M059J (cell line): ENCODE results near the gene THAP9. TPM values are rescaled to one million over a fixed set of nuclear protein-coding genes. Genes with fewer than 3 reads are reported as not detected.
"Not testable (repeated sequence)": the region's sequence is repeated elsewhere in the genome, so short reads cannot be mapped to it uniquely, and the experiment has no call there.

ENCODE experiments used
- DNase-seq: peaks from one replicate; pipeline ENCODE4 v3.0.0-alpha.2; 2012; ENCODE audit warnings: low read depth
- total RNA-seq: library from RNA; depleted of rRNA; stranded (reverse); fragments of >200 nt; shearing (Covaris generic); gene quantifications from 2 replicates; pipeline ENCODE4 v1.2.3, GENCODE V29; 2014; rRNA removed

The THAP9 gene, protein sequence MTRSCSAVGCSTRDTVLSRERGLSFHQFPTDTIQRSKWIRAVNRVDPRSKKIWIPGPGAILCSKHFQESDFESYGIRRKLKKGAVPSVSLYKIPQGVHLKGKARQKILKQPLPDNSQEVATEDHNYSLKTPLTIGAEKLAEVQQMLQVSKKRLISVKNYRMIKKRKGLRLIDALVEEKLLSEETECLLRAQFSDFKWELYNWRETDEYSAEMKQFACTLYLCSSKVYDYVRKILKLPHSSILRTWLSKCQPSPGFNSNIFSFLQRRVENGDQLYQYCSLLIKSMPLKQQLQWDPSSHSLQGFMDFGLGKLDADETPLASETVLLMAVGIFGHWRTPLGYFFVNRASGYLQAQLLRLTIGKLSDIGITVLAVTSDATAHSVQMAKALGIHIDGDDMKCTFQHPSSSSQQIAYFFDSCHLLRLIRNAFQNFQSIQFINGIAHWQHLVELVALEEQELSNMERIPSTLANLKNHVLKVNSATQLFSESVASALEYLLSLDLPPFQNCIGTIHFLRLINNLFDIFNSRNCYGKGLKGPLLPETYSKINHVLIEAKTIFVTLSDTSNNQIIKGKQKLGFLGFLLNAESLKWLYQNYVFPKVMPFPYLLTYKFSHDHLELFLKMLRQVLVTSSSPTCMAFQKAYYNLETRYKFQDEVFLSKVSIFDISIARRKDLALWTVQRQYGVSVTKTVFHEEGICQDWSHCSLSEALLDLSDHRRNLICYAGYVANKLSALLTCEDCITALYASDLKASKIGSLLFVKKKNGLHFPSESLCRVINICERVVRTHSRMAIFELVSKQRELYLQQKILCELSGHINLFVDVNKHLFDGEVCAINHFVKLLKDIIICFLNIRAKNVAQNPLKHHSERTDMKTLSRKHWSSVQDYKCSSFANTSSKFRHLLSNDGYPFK
- 0.96 and 2.6 TPM in 2 replicates for total RNA-seq

DNA sequence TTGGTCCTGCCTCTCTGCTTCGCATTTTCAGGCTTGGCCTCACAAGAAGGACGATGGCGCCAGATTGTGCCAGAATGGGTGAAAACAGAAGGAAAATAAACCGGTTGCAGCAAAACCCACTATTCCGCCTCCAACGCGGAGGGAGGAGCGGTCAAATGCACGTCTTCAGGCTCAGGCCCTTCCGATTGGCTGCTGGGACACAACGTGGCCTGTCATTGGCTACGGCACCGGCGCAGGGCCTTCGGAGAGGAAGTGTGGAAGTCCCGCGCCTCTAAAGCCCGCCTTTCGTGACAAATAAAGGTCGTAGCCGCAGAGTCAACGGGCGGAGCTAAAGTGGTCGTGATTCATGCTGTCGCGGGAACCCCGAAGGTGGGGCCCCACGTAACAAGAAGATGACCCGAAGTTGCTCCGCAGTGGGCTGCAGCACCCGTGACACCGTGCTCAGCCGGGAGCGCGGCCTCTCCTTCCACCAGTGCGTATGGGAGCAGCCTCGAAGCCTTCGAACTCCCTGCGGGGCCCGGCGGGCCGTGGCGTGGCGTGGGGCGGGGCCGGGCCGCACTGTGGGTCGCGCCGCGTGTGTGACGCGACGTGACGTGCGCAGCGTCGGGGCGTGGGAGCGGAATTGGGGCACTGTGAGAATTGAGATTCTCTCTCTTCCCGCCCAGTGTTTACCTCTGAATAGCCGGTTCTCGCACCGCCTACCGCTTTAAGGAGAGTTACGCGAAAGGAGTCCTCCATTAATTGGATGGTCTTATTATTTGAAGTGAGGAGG lies at the start of gene THAP9:
Gene THAP9 (plus strand): TSS at position 325 of the 772 bp plus-strand sequence. CDS start 68 bp downstream, at position 393.
- peak; percentile 98 for DNase-seq

DNA sequence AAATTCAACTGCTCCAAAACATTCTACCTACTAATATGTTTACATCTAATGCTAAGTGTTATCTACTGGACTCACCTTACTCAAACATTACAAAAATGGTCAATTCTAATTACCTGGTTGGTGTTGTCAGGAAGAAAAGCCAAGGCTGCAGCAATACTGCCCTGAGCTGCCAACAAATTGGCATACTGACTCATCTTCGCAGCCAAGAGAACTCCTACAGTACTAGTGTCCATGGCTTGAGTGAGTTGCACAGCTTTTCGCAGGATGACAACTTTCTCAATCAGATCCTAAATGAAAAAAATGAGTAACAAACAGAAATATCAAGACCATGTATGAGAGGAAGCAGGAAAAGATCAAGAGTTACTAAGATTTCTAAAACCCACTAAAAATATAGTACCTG lies 49.2 kb upstream of the THAP9 start:
- DNase-seq, result no peak

GRCh38 chr4:82851885-82852750 lies 48.4 kb upstream of the THAP9 start:
- peak; percentile 42 for DNase-seq

DNA sequence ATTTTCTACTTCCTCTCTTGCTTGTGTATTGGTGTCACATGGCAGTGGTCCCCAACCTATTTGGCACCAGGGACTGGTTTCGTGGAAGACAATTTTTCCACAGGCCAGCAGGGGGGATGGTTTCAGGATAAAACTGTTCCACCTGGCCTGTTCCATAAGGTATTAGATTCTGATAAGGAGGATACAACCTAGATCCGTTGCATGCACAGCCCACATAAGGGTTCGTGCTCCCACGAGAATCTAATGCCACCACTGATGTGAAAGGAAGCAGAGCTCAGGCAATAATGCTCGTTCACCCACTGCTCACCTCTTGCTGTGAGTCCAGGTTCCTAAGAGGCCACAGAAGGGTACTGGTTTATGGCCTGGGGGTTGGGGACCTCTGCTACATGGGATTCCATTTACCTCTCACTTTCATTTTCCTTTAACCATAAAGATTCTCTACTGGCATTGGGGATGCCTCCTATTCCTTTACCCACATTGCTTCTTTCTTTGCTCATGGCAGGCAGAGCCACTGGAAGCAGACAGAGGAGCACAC lies 47.7 kb upstream of the THAP9 start:
- no peak for DNase-seq

DNA sequence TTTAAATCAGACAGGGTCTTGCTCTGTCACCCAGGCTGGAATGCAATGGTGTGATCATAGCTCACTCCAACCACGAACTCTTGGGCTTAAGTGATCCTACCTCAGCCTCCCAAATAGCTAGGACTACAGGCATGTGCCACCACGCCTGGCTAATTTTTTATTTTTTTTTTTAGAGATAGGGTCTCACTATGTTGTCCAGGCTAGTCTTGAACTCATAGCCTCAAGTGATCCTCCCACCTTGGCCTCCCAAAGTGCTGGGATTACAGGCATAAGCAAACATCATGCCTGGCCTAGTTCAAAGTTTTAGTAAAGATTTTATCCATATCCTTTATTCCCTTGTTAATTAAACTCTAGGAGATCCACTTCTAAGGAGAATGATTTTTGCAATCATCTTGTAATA lies 40.0 kb upstream of the THAP9 start:
- not testable (repeated sequence) for DNase-seq

DNA sequence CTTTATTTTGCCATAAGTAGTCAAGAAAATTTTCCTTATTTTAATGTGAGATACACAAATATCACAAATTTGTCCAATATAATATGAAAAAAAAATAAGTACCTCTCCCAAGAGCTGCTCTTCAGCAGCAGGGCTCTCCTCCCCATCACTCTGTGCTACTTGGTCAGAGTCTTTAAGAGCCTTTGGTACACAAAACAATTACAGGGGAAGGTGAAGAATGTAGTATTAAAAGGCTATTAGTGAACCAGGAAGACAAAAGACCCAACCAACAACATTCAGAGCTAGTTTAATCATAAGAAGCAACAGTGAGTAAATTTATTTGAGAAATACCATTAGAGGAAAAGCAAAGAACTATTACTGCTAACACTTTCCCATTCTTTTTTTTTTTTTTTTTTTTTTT lies 39.0 kb upstream of the THAP9 start:
- no peak for DNase-seq

GRCh38 chr4:82864336-82864979 lies 36.1 kb upstream of the THAP9 start:
- DNase-seq, result no peak

- DNase-seq, result peak; percentile 91
These were observed 34.9 kb upstream of the THAP9 start for GRCh38 chr4:82865592-82865991.

- peak; percentile 56 for DNase-seq
These were observed 34.5 kb upstream of the THAP9 start for GRCh38 chr4:82866033-82866432.

DNA sequence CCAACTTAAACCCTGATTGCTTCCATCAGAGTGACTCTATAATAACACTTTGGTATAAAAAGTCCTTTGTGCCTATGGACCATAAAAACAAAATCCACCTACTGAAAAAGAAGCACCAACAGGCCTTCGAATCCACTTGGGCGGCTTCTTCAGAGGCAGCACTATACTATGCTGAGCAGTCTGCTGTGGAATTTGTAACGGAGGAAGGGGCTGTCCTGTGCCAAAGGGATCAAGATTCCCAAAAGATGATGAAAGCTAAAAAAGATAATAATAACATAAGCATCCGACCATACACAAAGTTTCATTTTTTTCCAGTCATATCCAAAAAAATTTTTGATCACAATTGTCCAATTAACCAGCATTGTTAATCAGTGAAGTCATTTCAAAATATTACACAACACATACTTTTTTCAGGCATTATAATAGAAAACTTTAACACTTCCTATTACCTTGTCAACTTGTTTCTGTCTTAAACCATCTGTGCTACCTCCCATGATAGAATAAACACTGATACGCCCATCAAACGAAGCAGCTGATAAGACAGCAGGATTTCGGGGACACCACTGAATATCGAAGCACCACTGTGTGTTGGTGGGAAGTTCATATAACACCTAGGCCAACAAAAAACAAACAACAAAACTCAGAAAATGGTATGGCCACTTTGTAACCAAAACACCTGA lies 33.7 kb upstream of the THAP9 start:
- DNase-seq, result no peak

GRCh38 chr4:82868572-82868971 lies 32.0 kb upstream of the THAP9 start:
- no peak for DNase-seq

DNA sequence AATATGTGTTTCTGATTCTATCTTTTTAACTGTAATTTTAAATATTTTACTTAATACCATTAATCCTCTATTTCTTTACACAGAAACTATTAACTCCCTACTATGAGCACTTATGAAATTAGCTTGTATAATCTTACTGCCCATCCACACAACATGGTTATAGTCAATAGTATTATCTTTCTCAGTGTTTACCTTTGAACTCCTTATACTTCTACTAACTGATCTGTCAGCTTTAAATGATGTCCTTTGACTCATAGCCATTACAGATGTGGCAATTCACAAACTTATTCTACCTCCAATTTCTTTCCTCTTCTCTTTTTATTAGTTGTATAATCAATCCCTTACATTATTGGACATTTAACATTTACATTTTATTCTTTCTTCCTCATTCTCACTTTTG lies 15.1 kb upstream of the THAP9 start:
- no peak for DNase-seq

DNA sequence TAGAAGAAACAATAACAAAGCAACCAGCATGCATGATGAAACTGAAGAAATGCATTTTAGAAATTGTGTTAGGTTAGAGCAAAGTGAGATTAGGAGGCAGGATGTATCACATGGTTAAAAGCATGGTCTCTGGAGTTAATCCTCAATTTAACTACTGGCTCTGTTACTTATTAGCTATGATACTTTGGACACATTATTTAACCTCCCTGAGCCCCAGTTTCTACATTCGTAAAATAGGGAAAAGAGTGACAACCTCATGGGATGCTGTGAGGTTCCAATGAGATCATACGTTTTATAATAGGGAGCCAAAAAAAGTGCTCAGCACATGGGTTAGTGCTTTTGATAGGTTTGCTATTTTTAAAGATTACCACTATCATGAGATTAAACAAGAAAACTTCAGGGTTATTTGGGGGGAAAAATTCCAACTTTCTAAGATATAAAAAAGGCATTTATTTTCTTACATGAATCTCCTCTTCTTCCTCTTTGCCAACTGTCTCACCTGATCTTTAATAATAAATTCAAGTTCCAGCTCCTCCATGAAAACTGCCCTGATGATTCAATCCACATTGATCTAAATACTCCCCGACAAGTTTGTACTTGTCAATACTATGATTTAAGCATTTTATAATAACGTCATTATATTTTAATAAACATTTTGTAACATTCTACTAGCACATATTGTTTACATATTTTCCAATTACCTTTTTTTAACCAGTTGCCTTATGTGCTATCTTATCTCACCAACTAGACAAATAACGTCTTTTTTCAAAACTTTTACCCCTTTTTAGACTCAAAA lies 14.2 kb upstream of the THAP9 start:
- DNase-seq, result no peak

GRCh38 chr4:82889287-82889686 lies 11.2 kb upstream of the THAP9 start:
- DNase-seq, result no peak

DNA sequence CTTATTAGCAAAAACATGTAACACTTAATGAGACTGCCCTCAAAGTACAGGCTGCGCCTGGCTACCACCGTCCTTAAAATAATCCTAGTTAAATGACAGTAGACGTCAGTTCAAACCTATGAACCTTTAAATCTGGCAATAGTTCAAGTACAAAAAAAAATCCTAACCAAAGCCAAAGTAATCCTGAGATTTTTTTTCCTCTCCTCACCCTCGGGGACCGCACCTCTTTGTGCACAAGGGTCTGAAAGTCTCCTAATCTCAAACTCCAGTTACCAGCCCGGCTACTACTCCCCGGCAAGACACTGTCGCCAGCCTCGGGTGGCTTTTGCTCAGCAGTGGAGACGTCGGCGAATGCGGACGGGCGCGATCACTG lies 10.0 kb upstream of the THAP9 start:
- no peak for DNase-seq

DNA sequence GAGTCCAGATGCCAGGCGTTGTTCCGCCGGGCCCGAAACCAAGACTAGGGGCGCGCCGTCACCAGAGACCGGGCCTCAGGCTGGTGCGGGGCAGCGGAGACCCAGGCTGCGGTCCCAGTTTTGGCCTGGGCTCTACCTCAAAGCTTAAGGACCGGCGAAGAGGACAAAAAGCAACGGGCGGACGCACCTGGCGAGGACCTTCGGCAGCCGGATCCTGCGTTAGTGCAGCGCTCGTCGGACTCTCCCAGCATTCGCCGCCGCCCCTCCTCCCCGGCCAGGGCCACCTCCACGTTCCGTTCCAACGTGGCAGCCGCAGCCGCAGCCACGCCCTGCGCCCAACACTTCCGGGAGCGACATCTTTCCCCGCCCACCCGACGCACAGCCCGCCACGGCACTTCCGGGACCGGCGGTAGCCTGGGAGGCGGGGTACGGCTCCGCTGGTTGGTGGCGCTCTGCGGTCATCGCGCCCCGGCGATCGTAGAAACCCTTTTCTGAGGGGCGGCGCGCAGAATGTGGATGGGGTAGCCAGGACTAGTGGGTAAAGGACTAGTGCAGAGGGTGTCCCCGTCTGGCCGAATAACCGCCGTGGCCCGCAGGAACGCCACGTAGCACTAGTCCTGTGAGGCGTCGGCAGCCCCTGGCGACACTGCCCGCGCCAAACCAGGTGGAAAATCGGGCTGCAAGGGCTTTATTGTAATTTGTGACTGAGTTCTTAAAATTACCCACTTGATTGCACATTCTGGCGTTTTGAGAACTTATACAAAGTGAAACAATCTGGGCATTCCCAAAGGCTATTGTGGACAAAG lies 9.4 kb upstream of the THAP9 start, which contains the start of gene SEC31A:
Gene SEC31A (minus strand): TSS at position 253 of the 806 bp plus-strand sequence. CDS start 9,217 bp downstream, outside the sequence.
- DNase-seq, result peak; percentile 91

DNA sequence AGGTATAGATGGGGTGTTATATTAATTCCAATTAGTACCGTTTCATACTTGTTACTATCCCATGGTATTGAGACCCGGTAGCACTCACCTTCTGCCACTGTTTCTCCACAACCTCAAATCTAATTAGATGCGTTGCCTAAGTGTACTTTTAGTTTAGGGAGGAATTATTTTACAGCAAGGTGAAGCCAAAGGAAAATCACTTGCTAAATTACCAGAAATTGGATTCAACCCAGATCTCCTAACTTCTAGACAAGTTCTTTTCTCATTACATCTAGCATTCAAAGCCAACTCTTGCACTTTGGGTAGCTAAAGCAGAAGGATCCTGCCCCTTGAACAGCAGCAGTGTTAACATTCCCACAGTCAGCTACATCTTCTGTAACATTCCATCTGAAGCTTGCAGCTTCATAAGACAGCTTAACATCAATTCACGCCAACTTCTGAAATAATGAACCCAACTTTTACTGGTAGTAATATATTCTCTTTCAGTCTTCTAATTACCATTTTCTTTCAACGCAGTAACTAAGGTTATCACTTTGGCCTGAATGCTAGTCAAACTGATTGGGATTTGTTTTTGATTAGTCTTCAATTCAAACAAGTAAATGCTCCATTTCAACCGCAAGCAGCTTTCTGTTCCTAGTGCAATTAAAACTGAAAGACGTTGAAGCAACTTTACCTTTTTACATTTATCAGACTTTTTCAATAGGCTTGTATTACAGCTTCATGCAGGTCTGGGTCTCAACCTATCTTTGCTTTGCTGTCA lies 8.6 kb upstream of the THAP9 start:
- DNase-seq, result peak; percentile 47
